Activated T-helper 17 cell treated with anti-CD3 and anti-CD28 coated beads, Interleukin-2, amount 50 U/mL, for 72 hours (primary cell): ENCODE measurements around the gene FILIP1. TPM values are rescaled to one million over a fixed set of nuclear protein-coding genes. Genes with fewer than 3 reads are reported as not detected.

Source experiments
- ATAC-seq: fragments of 150-1000 bp; cut with Tn5 transposase; replicated peaks from 2 replicates; pipeline ENCODE4 v1.10.0; 2021; ENCODE audit warnings: mild to moderate bottlenecking, moderate library complexity
- H3K27ac Mint-ChIP-seq: one replicate; pipeline ENCODE4 v1.8.0; 2022; ENCODE audit warnings: mixed read lengths
- H3K27me3 Mint-ChIP-seq: one replicate; pipeline ENCODE4 v1.8.0; 2022; ENCODE audit warnings: mixed read lengths
- H3K36me3 Mint-ChIP-seq: one replicate; pipeline ENCODE4 v1.8.0; 2022; ENCODE audit warnings: low read depth, mild to moderate bottlenecking, mixed read lengths
- H3K4me1 Mint-ChIP-seq: one replicate; pipeline ENCODE4 v1.8.0; 2022; ENCODE audit warnings: mixed read lengths
- H3K4me3 Mint-ChIP-seq: one replicate; pipeline ENCODE4 v1.8.0; 2022; ENCODE audit warnings: mild to moderate bottlenecking, mixed read lengths
- H3K9me3 Mint-ChIP-seq: one replicate; pipeline ENCODE4 v1.8.0; 2022; ENCODE audit warnings: mixed read lengths
- total RNA-seq, 2 donors: library from RNA; stranded (reverse); gene quantifications; one replicate each; pipeline ENCODE4 v1.2.3, GENCODE V29; 2022

The FILIP1 gene
- total RNA-seq, 2 donors from 2014 or later = not detected

- Mint-ChIP-seq H3K36me3 (no peaks in the 10 kb centered on the region), H3K27me3 (no peaks in the 10 kb centered on the region), H3K27ac (no peak overlapping the region), H3K4me1 (no peaks in the 10 kb centered on the region), H3K4me3 (no peak overlapping the region), H3K9me3 (no peaks in the 10 kb centered on the region)
- ATAC-seq = no peak
Measured at GRCh38 chr6:75503291-75503690, 9.7 kb upstream of the FILIP1 start.

- Mint-ChIP-seq H3K9me3 (no peaks in the 10 kb centered on the region), H3K27ac (no peak overlapping the region), H3K4me3 (no peak overlapping the region), H3K27me3 (no peaks in the 10 kb centered on the region), H3K4me1 (no peaks in the 10 kb centered on the region), H3K36me3 (no peaks in the 10 kb centered on the region)
- no peak for ATAC-seq
Measured at GRCh38 chr6:75502884-75503283, 9.3 kb upstream of the FILIP1 start.

GRCh38 chr6:75501756-75502155 lies 8.2 kb upstream of the FILIP1 start:
- Mint-ChIP-seq H3K9me3 (no peaks in the 10 kb centered on the region), H3K4me3 (no peak overlapping the region), H3K36me3 (no peaks in the 10 kb centered on the region), H3K4me1 (no peaks in the 10 kb centered on the region), H3K27ac (no peak overlapping the region), H3K27me3 (no peaks in the 10 kb centered on the region)
- ATAC-seq = no peak

- no peak overlapping the region for H3K27ac Mint-ChIP-seq
- no peaks in the 10 kb centered on the region for H3K36me3 Mint-ChIP-seq
- no peak overlapping the region for H3K4me3 Mint-ChIP-seq
- no peak for ATAC-seq
- H3K27me3 Mint-ChIP-seq = peaks cover 1% of the 10 kb centered on the region
- H3K4me1 Mint-ChIP-seq = peaks cover 9% of the 10 kb centered on the region
- H3K9me3 Mint-ChIP-seq = no peaks in the 10 kb centered on the region
Measured at GRCh38 chr6:75499640-75500039, 6.0 kb upstream of the FILIP1 start.

GRCh38 chr6:75498862-75499261 lies 5.3 kb upstream of the FILIP1 start:
- Mint-ChIP-seq H3K27ac (no peak overlapping the region), H3K36me3 (no peaks in the 10 kb centered on the region), H3K9me3 (no peaks in the 10 kb centered on the region), H3K4me3 (no peak overlapping the region), H3K27me3 (peaks cover 7% of the 10 kb centered on the region), H3K4me1 (peaks cover 9% of the 10 kb centered on the region)
- no peak for ATAC-seq

GRCh38 chr6:75497994-75498393 lies 4.4 kb upstream of the FILIP1 start:
- Mint-ChIP-seq H3K4me3 (no peak overlapping the region), H3K36me3 (no peaks in the 10 kb centered on the region), H3K27me3 (peaks cover 10% of the 10 kb centered on the region), H3K4me1 (peaks cover 9% of the 10 kb centered on the region), H3K9me3 (no peaks in the 10 kb centered on the region), H3K27ac (no peak overlapping the region)
- no peak for ATAC-seq

- Mint-ChIP-seq H3K36me3 (no peaks in the 10 kb centered on the region), H3K27me3 (peaks cover 23% of the 10 kb centered on the region), H3K9me3 (no peaks in the 10 kb centered on the region), H3K27ac (no peak overlapping the region), H3K4me1 (peaks cover 9% of the 10 kb centered on the region), H3K4me3 (no peak overlapping the region)
- no peak for ATAC-seq
Measured at GRCh38 chr6:75495011-75495410, 1.4 kb upstream of the FILIP1 start.

- Mint-ChIP-seq H3K36me3 (no peaks in the 10 kb centered on the region), H3K27me3 (peaks cover 23% of the 10 kb centered on the region), H3K4me1 (peaks cover 9% of the 10 kb centered on the region), H3K4me3 (no peak overlapping the region), H3K9me3 (no peaks in the 10 kb centered on the region), H3K27ac (no peak overlapping the region)
- ATAC-seq = no peak
Measured at GRCh38 chr6:75494290-75494689, 690 bp upstream of the FILIP1 start.

- no peak overlapping the region for H3K27ac Mint-ChIP-seq
- peaks cover 34% of the 10 kb centered on the region for H3K27me3 Mint-ChIP-seq
- H3K4me3 Mint-ChIP-seq = no peak overlapping the region
- H3K9me3 Mint-ChIP-seq = no peaks in the 10 kb centered on the region
- no peak for ATAC-seq
- H3K4me1 Mint-ChIP-seq = peaks cover 9% of the 10 kb centered on the region
- no peaks in the 10 kb centered on the region for H3K36me3 Mint-ChIP-seq
Measured at GRCh38 chr6:75492386-75493153, 1.0 kb downstream of the FILIP1 start.

GRCh38 chr6:75491291-75491690 lies 2.3 kb downstream of the FILIP1 start:
- Mint-ChIP-seq H3K9me3 (no peaks in the 10 kb centered on the region), H3K4me1 (peaks cover 7% of the 10 kb centered on the region), H3K4me3 (no peak overlapping the region), H3K27ac (no peak overlapping the region), H3K27me3 (peaks cover 36% of the 10 kb centered on the region), H3K36me3 (no peaks in the 10 kb centered on the region)
- no peak for ATAC-seq

- no peak for ATAC-seq
- H3K27me3 Mint-ChIP-seq = peaks cover 40% of the 10 kb centered on the region
Measured at GRCh38 chr6:75490706-75491105, 2.9 kb downstream of the FILIP1 start.

GRCh38 chr6:75489025-75489424 lies 4.6 kb downstream of the FILIP1 start:
- Mint-ChIP-seq H3K36me3 (no peaks in the 10 kb centered on the region), H3K27me3 (peaks cover 34% of the 10 kb centered on the region), H3K4me3 (no peak overlapping the region), H3K27ac (no peak overlapping the region), H3K4me1 (no peaks in the 10 kb centered on the region), H3K9me3 (no peaks in the 10 kb centered on the region)
- ATAC-seq = no peak

More at GRCh38 chr6:75490706-75491105, 2.9 kb downstream of the FILIP1 start:
- Mint-ChIP-seq H3K4me3 (no peak overlapping the region), H3K4me1 (peaks cover 1% of the 10 kb centered on the region), H3K36me3 (no peaks in the 10 kb centered on the region), H3K9me3 (no peaks in the 10 kb centered on the region), H3K27ac (no peak overlapping the region)

- Mint-ChIP-seq H3K27ac (no peak overlapping the region), H3K4me3 (no peak overlapping the region), H3K4me1 (no peaks in the 10 kb centered on the region), H3K36me3 (no peaks in the 10 kb centered on the region), H3K9me3 (no peaks in the 10 kb centered on the region), H3K27me3 (peaks cover 30% of the 10 kb centered on the region)
- no peak for ATAC-seq
Measured at GRCh38 chr6:75488033-75488432, 5.6 kb downstream of the FILIP1 start.

GRCh38 chr6:75486850-75487518 lies 6.6 kb downstream of the FILIP1 start:
- peaks cover 23% of the 10 kb centered on the region for H3K27me3 Mint-ChIP-seq
- H3K27ac Mint-ChIP-seq = no peak overlapping the region
- no peak for ATAC-seq
- no peak overlapping the region for H3K4me3 Mint-ChIP-seq
- H3K9me3 Mint-ChIP-seq = no peaks in the 10 kb centered on the region
- H3K4me1 Mint-ChIP-seq = no peaks in the 10 kb centered on the region
- no peaks in the 10 kb centered on the region for H3K36me3 Mint-ChIP-seq

GRCh38 chr6:75484535-75484934 lies 9.1 kb downstream of the FILIP1 start:
- H3K27me3 Mint-ChIP-seq = peaks cover 24% of the 10 kb centered on the region
- H3K36me3 Mint-ChIP-seq = no peaks in the 10 kb centered on the region
- ATAC-seq = no peak
- H3K4me3 Mint-ChIP-seq = no peak overlapping the region
- H3K9me3 Mint-ChIP-seq = no peaks in the 10 kb centered on the region
- no peaks in the 10 kb centered on the region for H3K4me1 Mint-ChIP-seq
- no peak overlapping the region for H3K27ac Mint-ChIP-seq
